Lower leg skin (tissue), 3 donors: ENCODE data around the gene DNAH14.

Source experiments
- CTCF ChIP-seq, 3 donors: fragments of 450-650 bp; IDR thresholded peaks; one replicate each; pipeline ENCODE4 v1.5.1; 2016; ENCODE audit warnings: antibody characterized with exemption in 3 of 3, mild to moderate bottlenecking in 3 of 3, moderate library complexity in 2 of 3
- POLR2A ChIP-seq, 2 donors: fragments of 450-650 bp; IDR thresholded peaks; one replicate each; pipeline ENCODE4 v1.6.1; 2016 to 2017; ENCODE audit warnings: antibody characterized with exemption in 2 of 2, mild to moderate bottlenecking in 1 of 2, moderate library complexity in 1 of 2

- no peak for TF ChIP-seq CTCF (IDR thresholded peaks at IDR 0.05)
- TF ChIP-seq POLR2A (IDR thresholded peaks at IDR 0.05): no peak
Observed at GRCh38 chr1:224923726-224924125, 5.7 kb upstream of the DNAH14 start.
